Measurements from ENCODE around the gene SERPINB1. TPM values are rescaled to one million over a fixed set of nuclear protein-coding genes. Genes with fewer than 3 reads are reported as not detected.

The SERPINB1 gene
- total RNA-seq, 2 experiments from 2014 or later = 58.3 to 58.4 TPM

- Histone ChIP-seq H3K27me3 (ENCODE audit: control insufficient read depth in 1 of 2, insufficient read depth in 2 of 2, low read length in 2 of 2) (no peaks in the 10 kb centered on the region), H3K27ac (ENCODE audit: low read depth in 1 of 2, low read length in 2 of 2) (peak overlapping the region; percentile 91 to 94), H3K4me3 (ENCODE audit: low read length) (no peak overlapping the region), H3K36me3 (ENCODE audit: insufficient read depth, low read length) (no peaks in the 10 kb centered on the region), H3K4me1 (ENCODE audit: insufficient read depth, low read length) (peaks cover 92% of the 10 kb centered on the region), H3K9me3 (ENCODE audit: control insufficient read depth in 1 of 2, insufficient read depth in 1 of 2, low read length in 2 of 2) (no peaks in the 10 kb centered on the region)
- POLR2A ChIA-PET = interaction anchor here (1.1 to 3.0 kb wide), 15 partner anchors 9 to 130 kb away, joined by 3 to 37 read pairs (median 20); partner anchors contain the start of genes SERPINB1, SERPINB9 and WRNIP1
- CTCF ChIA-PET = interaction anchor here (2.5 kb wide), 1 partner anchor 13 kb away, joined by 9 read pairs; no protein-coding TSS in a partner anchor
- DNase-seq (peak in 1 of 14 experiments; percentile 90), ATAC-seq (ENCODE audit: poor library complexity) (no peak)
- H3K4me1 Mint-ChIP-seq (ENCODE audit: low read depth) = peaks cover 88% of the 10 kb centered on the region
- peak overlapping the region; percentile 94 for H3K27ac Mint-ChIP-seq
- TF ChIP-seq CTCF (IDR thresholded peaks at IDR 0.05) = no peak
- H3K36me3 Mint-ChIP-seq (ENCODE audit: low read depth) = no peaks in the 10 kb centered on the region
- H3K4me3 Mint-ChIP-seq = peak overlapping the region; percentile 81
- H3K27me3 Mint-ChIP-seq = no peaks in the 10 kb centered on the region
- H3K9me3 Mint-ChIP-seq = no peaks in the 10 kb centered on the region
- intact Hi-C loops (cut with DNase I, micrococcal nuclease) = loop anchor here in 1 of 2 experiments (1.0 to 5.0 kb wide), 4 partner anchors 10 to 44 kb away; partner anchors contain the start of gene SERPINB9
Observed at GRCh38 chr6:2859185-2859700, 17.6 kb upstream of the SERPINB1 start.

- H3K4me1 Mint-ChIP-seq (ENCODE audit: low read depth) = peaks cover 91% of the 10 kb centered on the region
- peak overlapping the region; percentile 94 for H3K27ac Mint-ChIP-seq
- Histone ChIP-seq H3K27ac (ENCODE audit: low read depth in 1 of 2, low read length in 2 of 2) (peak overlapping the region; percentile 91 to 94), H3K9me3 (ENCODE audit: control insufficient read depth in 1 of 2, insufficient read depth in 1 of 2, low read length in 2 of 2) (no peaks in the 10 kb centered on the region), H3K27me3 (ENCODE audit: control insufficient read depth in 1 of 2, insufficient read depth in 2 of 2, low read length in 2 of 2) (no peaks in the 10 kb centered on the region), H3K4me1 (ENCODE audit: insufficient read depth, low read length) (peaks cover 95% of the 10 kb centered on the region), H3K36me3 (ENCODE audit: insufficient read depth, low read length) (no peaks in the 10 kb centered on the region), H3K4me3 (ENCODE audit: low read length) (no peak overlapping the region)
- H3K36me3 Mint-ChIP-seq (ENCODE audit: low read depth) = no peaks in the 10 kb centered on the region
- ChIA-PET POLR2A (interaction anchor here (0.6 to 3.0 kb wide), 19 partner anchors 8 to 206 kb away, joined by 3 to 37 read pairs (median 14); partner anchors contain the start of genes SERPINB1, SERPINB9 and WRNIP1), CTCF (interaction anchor here (1.1 to 2.5 kb wide), 5 partner anchors 12 to 144 kb away, joined by 3 to 9 read pairs (median 6); no protein-coding TSS in a partner anchor)
- TF ChIP-seq CTCF (IDR thresholded peaks at IDR 0.05) = no peak
- H3K4me3 Mint-ChIP-seq = peak overlapping the region; percentile 81
- no peaks in the 10 kb centered on the region for H3K9me3 Mint-ChIP-seq
- intact Hi-C loops (cut with DNase I, micrococcal nuclease) = loop anchor here in 1 of 2 experiments (2.0 to 5.0 kb wide), 2 partner anchors 35 to 45 kb away; partner anchors contain the start of gene SERPINB9
- ATAC-seq (ENCODE audit: poor library complexity) (peak; percentile 15), DNase-seq (peak in 12 of 14 experiments; percentile 31 to 92 (median 58))
- no peaks in the 10 kb centered on the region for H3K27me3 Mint-ChIP-seq
Observed at GRCh38 chr6:2857580-2858337, 16.1 kb upstream of the SERPINB1 start.

- intact Hi-C loops (cut with DNase I, micrococcal nuclease) = loop anchor here in 1 of 2 experiments (5.0 kb wide), 1 partner anchor 35 kb away; no protein-coding TSS in a partner anchor
- H3K9me3 Mint-ChIP-seq = no peaks in the 10 kb centered on the region
- H3K4me1 Mint-ChIP-seq (ENCODE audit: low read depth) = peaks cover 89% of the 10 kb centered on the region
- H3K4me3 Mint-ChIP-seq = peak overlapping the region; percentile 81
- Histone ChIP-seq H3K36me3 (ENCODE audit: insufficient read depth, low read length) (no peaks in the 10 kb centered on the region), H3K27me3 (ENCODE audit: control insufficient read depth in 1 of 2, insufficient read depth in 2 of 2, low read length in 2 of 2) (no peaks in the 10 kb centered on the region), H3K9me3 (ENCODE audit: control insufficient read depth in 1 of 2, insufficient read depth in 1 of 2, low read length in 2 of 2) (no peaks in the 10 kb centered on the region), H3K4me3 (ENCODE audit: low read length) (no peak overlapping the region), H3K4me1 (ENCODE audit: insufficient read depth, low read length) (peaks cover 90% of the 10 kb centered on the region), H3K27ac (ENCODE audit: low read depth in 1 of 2, low read length in 2 of 2) (peak overlapping the region; percentile 91 to 94)
- ChIA-PET POLR2A (interaction anchor here (0.6 to 3.0 kb wide), 14 partner anchors 8 to 206 kb away, joined by 3 to 37 read pairs (median 22); partner anchors contain the start of genes SERPINB1, SERPINB9 and WRNIP1), CTCF (interaction anchor here (1.1 to 2.5 kb wide), 5 partner anchors 11 to 144 kb away, joined by 3 to 9 read pairs (median 6); no protein-coding TSS in a partner anchor)
- TF ChIP-seq CTCF (IDR thresholded peaks at IDR 0.05) = no peak
- no peaks in the 10 kb centered on the region for H3K27me3 Mint-ChIP-seq
- no peaks in the 10 kb centered on the region for H3K36me3 Mint-ChIP-seq (ENCODE audit: low read depth)
- H3K27ac Mint-ChIP-seq = peak overlapping the region; percentile 94
- ATAC-seq (ENCODE audit: poor library complexity) (no peak), DNase-seq (peak in 1 of 14 experiments; percentile 28)
Observed at GRCh38 chr6:2857185-2857579, 15.5 kb upstream of the SERPINB1 start.
